Hepatocyte (in vitro differentiated cells): ENCODE measurements around the gene MYRF. TPM values are rescaled to one million over a fixed set of nuclear protein-coding genes. Genes with fewer than 3 reads are reported as not detected.

ENCODE experiments used
- DNase-seq: peaks from one replicate; pipeline ENCODE4 v3.0.0-alpha.2; 2016; ENCODE audit warnings: low spot score
- H2AFZ ChIP-seq: fragments of 200-600 bp; sonication (generic); 2 replicates; pipeline ENCODE4 v1.6.0; 2016; ENCODE audit warnings: antibody characterized with exemption, mild to moderate bottlenecking
- H3K27ac ChIP-seq: fragments of 200-600 bp; sonication (generic); 2 replicates; pipeline ENCODE4 v1.5.1; 2016; ENCODE audit warnings: mild to moderate bottlenecking
- H3K27me3 ChIP-seq: fragments of 200-600 bp; sonication (generic); 2 replicates; pipeline ENCODE4 v1.6.1; 2016
- H3K36me3 ChIP-seq: fragments of 200-600 bp; sonication (generic); replicated peaks from 2 replicates; pipeline ENCODE4 v1.5.1; 2016; ENCODE audit warnings: low read depth; ENCODE audit not compliant: insufficient read depth
- H3K4me1 ChIP-seq: fragments of 200-600 bp; sonication (generic); 2 replicates; pipeline ENCODE4 v1.5.1; 2016; ENCODE audit warnings: mild to moderate bottlenecking, moderate library complexity; ENCODE audit not compliant: insufficient read depth
- H3K4me2 ChIP-seq: fragments of 200-600 bp; sonication (generic); 2 replicates; pipeline ENCODE4 v1.6.0; 2016
- H3K4me3 ChIP-seq: fragments of 200-600 bp; sonication (generic); 2 replicates; pipeline ENCODE4 v1.5.1; 2016; ENCODE audit warnings: mild to moderate bottlenecking
- H3K79me2 ChIP-seq: fragments of 200-600 bp; sonication (generic); 2 replicates; pipeline ENCODE4 v1.6.0; 2017; ENCODE audit warnings: mild to moderate bottlenecking
- H3K9me2 ChIP-seq: fragments of 200-600 bp; sonication (generic); replicated peaks from 2 replicates; pipeline ENCODE4 v1.6.0; 2017; ENCODE audit warnings: mild to moderate bottlenecking; ENCODE audit not compliant: insufficient read depth
- H3K9me3 ChIP-seq: fragments of 200-600 bp; sonication (generic); 2 replicates; pipeline ENCODE4 v1.5.1; 2016; ENCODE audit warnings: low read depth, mild to moderate bottlenecking
- H4K20me1 ChIP-seq: fragments of 200-600 bp; sonication (generic); 2 replicates; pipeline ENCODE4 v1.6.0; 2016; ENCODE audit warnings: mild to moderate bottlenecking; ENCODE audit not compliant: insufficient read depth, poor library complexity, severe bottlenecking
- CTCF ChIP-seq: fragments of 200-600 bp; sonication (generic); IDR thresholded peaks from 2 replicates; pipeline ENCODE4 v1.5.1; 2016; ENCODE audit warnings: antibody characterized with exemption, mild to moderate bottlenecking; ENCODE audit not compliant: poor library complexity
- EZH2 ChIP-seq: fragments of 200-600 bp; sonication (generic); IDR thresholded peaks from 2 replicates; pipeline ENCODE4 v1.6.1; 2016; ENCODE audit warnings: antibody characterized with exemption, mild to moderate bottlenecking, borderline replicate concordance
- EZH2phosphoT487 ChIP-seq: fragments of 200-600 bp; sonication (generic); IDR thresholded peaks from one replicate; pipeline ENCODE4 v1.6.1; 2018; ENCODE audit warnings: antibody characterized with exemption, mild to moderate bottlenecking, low read depth, moderate library complexity; ENCODE audit not compliant: unreplicated experiment, severe bottlenecking
- WGBS: methylation state at CpG from one replicate; pipeline ENCODE4 v1.1.6; 2016; ENCODE audit warnings: low lambda C conversion rate; ENCODE audit errors: missing lambda C conversion rate; 5-methylcytosine and 5-hydroxymethylcytosine counted together
- polyA plus RNA-seq: library from polyadenylated mRNA; unstranded; fragments of >200 nt; fragmentation: Nextera tagmentation; extraction: Ambion mirVana; gene quantifications from 2 replicates; pipeline ENCODE4 v1.2.1, GENCODE V29; 2016
- total RNA-seq: library from RNA; depleted of rRNA; stranded (reverse); fragments of >200 nt; gene quantifications from 2 replicates; pipeline ENCODE4 v1.2.3, GENCODE V29; 2014

The MYRF gene
- total and polyA plus RNA-seq, 2 experiments from 2014 or later: 57.3 to 96.7 TPM

- WGBS: 92% methylated on average over 29 of the region's 42 CpGs
- DNase-seq: no peak
- Histone ChIP-seq H3K27me3 (no peaks in the 10 kb centered on the region), H3K79me2 (no peaks in the 10 kb centered on the region), H2AFZ (no peak overlapping the region), H4K20me1 (no peaks in the 10 kb centered on the region), H3K9me3 (no peaks in the 10 kb centered on the region), H3K36me3 (no peaks in the 10 kb centered on the region), H3K27ac (no peak overlapping the region), H3K4me1 (peaks cover 13% of the 10 kb centered on the region), H3K9me2 (no peaks in the 10 kb centered on the region), H3K4me3 (no peak overlapping the region), H3K4me2 (no peak overlapping the region)
- TF ChIP-seq EZH2: no peak
- TF ChIP-seq CTCF: no peak
- TF ChIP-seq EZH2phosphoT487: no peak
Observed at GRCh38 chr11:61743486-61744095, 8.8 kb upstream of the MYRF start.

- no peak overlapping the region for H3K4me2 ChIP-seq
- H3K9me2 ChIP-seq: no peaks in the 10 kb centered on the region
- H4K20me1 ChIP-seq: no peaks in the 10 kb centered on the region
- H3K36me3 ChIP-seq: no peaks in the 10 kb centered on the region
- no peak overlapping the region for H3K4me3 ChIP-seq
- no peaks in the 10 kb centered on the region for H3K79me2 ChIP-seq
- H3K9me3 ChIP-seq: no peaks in the 10 kb centered on the region
- DNase-seq: no peak
- TF ChIP-seq CTCF: no peak
- no peak for TF ChIP-seq EZH2phosphoT487
- no peak for TF ChIP-seq EZH2
- no peak overlapping the region for H2AFZ ChIP-seq
- H3K27me3 ChIP-seq: no peaks in the 10 kb centered on the region
- H3K27ac ChIP-seq: no peak overlapping the region
- 96% methylated on average over 20 of the region's 20 CpGs for WGBS
- peaks cover 16% of the 10 kb centered on the region for H3K4me1 ChIP-seq
Observed at GRCh38 chr11:61744181-61744580, 8.3 kb upstream of the MYRF start.

- H3K4me2 ChIP-seq: no peak overlapping the region
- H3K4me3 ChIP-seq: no peak overlapping the region
- no peaks in the 10 kb centered on the region for H3K9me3 ChIP-seq
- no peaks in the 10 kb centered on the region for H3K9me2 ChIP-seq
- DNase-seq: no peak
- H3K79me2 ChIP-seq: no peaks in the 10 kb centered on the region
- H4K20me1 ChIP-seq: no peaks in the 10 kb centered on the region
- H3K27ac ChIP-seq: no peak overlapping the region
- H3K4me1 ChIP-seq: peaks cover 21% of the 10 kb centered on the region
- 91% methylated on average over 10 of the region's 10 CpGs for WGBS
- H2AFZ ChIP-seq: no peak overlapping the region
- TF ChIP-seq CTCF: no peak
- no peak for TF ChIP-seq EZH2
- no peak for TF ChIP-seq EZH2phosphoT487
- no peaks in the 10 kb centered on the region for H3K27me3 ChIP-seq
- no peaks in the 10 kb centered on the region for H3K36me3 ChIP-seq
Observed at GRCh38 chr11:61744609-61745156, 7.8 kb upstream of the MYRF start.
